ENCODE results near the gene AKAP11. TPM values are rescaled to one million over a fixed set of nuclear protein-coding genes. Genes with fewer than 3 reads are reported as not detected.

AKAP11 gene
- total RNA-seq, 1 experiment from 2014 or later, result 24.1 TPM

- no peak overlapping the region for H3K27ac ChIP-seq (ENCODE audit: low read depth, low read length, poor library complexity, severe bottlenecking)
- ChIA-PET CTCF (no interaction called here), POLR2A (ENCODE audit: low non-redundant PET) (no interaction called here)
- peak; percentile 13 for DNase-seq (ENCODE audit: low spot score)
- no peaks in the 10 kb centered on the region for H3K27me3 ChIP-seq (replicated peaks; ENCODE audit: insufficient read depth, low read depth, low read length, poor library complexity)
- no peaks in the 10 kb centered on the region for H3K36me3 ChIP-seq (ENCODE audit: insufficient read depth, low read length, poor library complexity, severe bottlenecking)
- BruUV-seq (replicated peaks), result no TSS peak
- H3K4me3 ChIP-seq (ENCODE audit: low read depth, low read length, poor library complexity, severe bottlenecking), result no peak overlapping the region
- no peaks in the 10 kb centered on the region for H3K4me1 ChIP-seq (ENCODE audit: insufficient read depth, low read length, poor library complexity, severe bottlenecking)
- no peak for TF ChIP-seq EZH2 (IDR thresholded peaks at IDR 0.05; ENCODE audit: borderline replicate concordance, low read depth, low read length, poor library complexity, severe bottlenecking)
- H3K9me3 ChIP-seq (ENCODE audit: low read depth, low read length, poor library complexity, severe bottlenecking), result no peaks in the 10 kb centered on the region
- intact Hi-C loops (cut with micrococcal nuclease; ENCODE audit: unreplicated experiment), result no loop called here
Observed at GRCh38 chr13:42363941-42364612, 92.1 kb downstream of the AKAP11 start.

DNA sequence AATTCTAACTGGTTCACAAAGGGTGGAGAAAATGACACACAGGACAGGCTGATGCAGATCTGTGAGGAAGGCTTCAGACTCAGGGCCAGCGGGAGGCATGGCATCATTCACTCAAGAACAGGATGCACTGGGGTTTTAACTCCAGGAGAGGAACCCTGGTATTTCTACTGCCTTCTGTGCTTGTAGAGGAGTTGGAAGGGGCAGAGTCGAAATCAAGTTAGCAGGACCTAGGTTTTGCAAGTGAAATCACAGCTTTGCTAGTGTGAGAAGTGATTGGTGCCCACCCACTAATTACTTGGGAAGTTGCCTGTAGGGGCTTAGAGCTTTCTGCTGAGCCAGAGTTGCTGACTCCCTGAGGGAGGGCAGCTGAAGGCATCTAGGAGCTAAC is 92.7 kb downstream of the AKAP11 start:
- DNase-seq (ENCODE audit: low spot score), result peak; percentile 39
- H3K4me3 ChIP-seq (ENCODE audit: low read depth, low read length, poor library complexity, severe bottlenecking), result no peak overlapping the region
- H3K4me1 ChIP-seq (ENCODE audit: insufficient read depth, low read length, poor library complexity, severe bottlenecking), result no peaks in the 10 kb centered on the region
- BruUV-seq (replicated peaks), result no TSS peak
- no peak overlapping the region for H3K27ac ChIP-seq (ENCODE audit: low read depth, low read length, poor library complexity, severe bottlenecking)
- intact Hi-C loops (cut with micrococcal nuclease; ENCODE audit: unreplicated experiment), result no loop called here
- H3K27me3 ChIP-seq (replicated peaks; ENCODE audit: insufficient read depth, low read depth, low read length, poor library complexity), result no peaks in the 10 kb centered on the region
- no peaks in the 10 kb centered on the region for H3K9me3 ChIP-seq (ENCODE audit: low read depth, low read length, poor library complexity, severe bottlenecking)
- ChIA-PET CTCF (no interaction called here), POLR2A (ENCODE audit: low non-redundant PET) (no interaction called here)
- no peak for TF ChIP-seq EZH2 (IDR thresholded peaks at IDR 0.05; ENCODE audit: borderline replicate concordance, low read depth, low read length, poor library complexity, severe bottlenecking)
- TF ChIP-seq, protein P1, sequence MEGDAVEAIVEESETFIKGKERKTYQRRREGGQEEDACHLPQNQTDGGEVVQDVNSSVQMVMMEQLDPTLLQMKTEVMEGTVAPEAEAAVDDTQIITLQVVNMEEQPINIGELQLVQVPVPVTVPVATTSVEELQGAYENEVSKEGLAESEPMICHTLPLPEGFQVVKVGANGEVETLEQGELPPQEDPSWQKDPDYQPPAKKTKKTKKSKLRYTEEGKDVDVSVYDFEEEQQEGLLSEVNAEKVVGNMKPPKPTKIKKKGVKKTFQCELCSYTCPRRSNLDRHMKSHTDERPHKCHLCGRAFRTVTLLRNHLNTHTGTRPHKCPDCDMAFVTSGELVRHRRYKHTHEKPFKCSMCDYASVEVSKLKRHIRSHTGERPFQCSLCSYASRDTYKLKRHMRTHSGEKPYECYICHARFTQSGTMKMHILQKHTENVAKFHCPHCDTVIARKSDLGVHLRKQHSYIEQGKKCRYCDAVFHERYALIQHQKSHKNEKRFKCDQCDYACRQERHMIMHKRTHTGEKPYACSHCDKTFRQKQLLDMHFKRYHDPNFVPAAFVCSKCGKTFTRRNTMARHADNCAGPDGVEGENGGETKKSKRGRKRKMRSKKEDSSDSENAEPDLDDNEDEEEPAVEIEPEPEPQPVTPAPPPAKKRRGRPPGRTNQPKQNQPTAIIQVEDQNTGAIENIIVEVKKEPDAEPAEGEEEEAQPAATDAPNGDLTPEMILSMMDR (conservative IDR thresholded peaks at IDR 0.05; ENCODE audit: low read depth, low read length), result no peak
- no peaks in the 10 kb centered on the region for H3K36me3 ChIP-seq (ENCODE audit: insufficient read depth, low read length, poor library complexity, severe bottlenecking)

DNA sequence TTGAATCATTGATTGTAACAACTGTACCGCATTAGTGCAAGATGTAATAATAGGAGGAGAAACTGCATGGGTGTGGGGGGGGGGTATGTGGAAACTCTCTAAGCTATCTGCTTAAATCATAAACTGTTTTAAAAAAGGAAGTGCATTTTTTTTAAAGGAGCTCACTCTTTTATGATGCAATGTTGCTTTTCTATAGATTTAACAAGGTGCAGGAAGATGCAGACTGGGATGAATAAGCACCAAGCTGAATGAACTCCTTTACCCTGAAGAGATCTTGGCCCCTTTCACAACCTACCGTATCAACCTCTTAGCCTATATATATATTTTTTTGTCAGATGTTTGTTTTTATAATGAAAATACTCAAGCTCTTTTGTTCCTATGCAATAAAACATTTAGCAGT is 95.9 kb downstream of the AKAP11 start:
- intact Hi-C loops (cut with micrococcal nuclease; ENCODE audit: unreplicated experiment), result no loop called here
- Histone ChIP-seq H3K4me1 (ENCODE audit: insufficient read depth, low read length, poor library complexity, severe bottlenecking) (no peaks in the 10 kb centered on the region), H3K27ac (ENCODE audit: low read depth, low read length, poor library complexity, severe bottlenecking) (no peak overlapping the region), H3K4me3 (ENCODE audit: low read depth, low read length, poor library complexity, severe bottlenecking) (no peak overlapping the region), H3K36me3 (ENCODE audit: insufficient read depth, low read length, poor library complexity, severe bottlenecking) (no peaks in the 10 kb centered on the region), H3K9me3 (ENCODE audit: low read depth, low read length, poor library complexity, severe bottlenecking) (no peaks in the 10 kb centered on the region), H3K27me3 (replicated peaks; ENCODE audit: insufficient read depth, low read depth, low read length, poor library complexity) (no peaks in the 10 kb centered on the region)
- no peak for DNase-seq (ENCODE audit: low spot score)
- TF ChIP-seq, protein P1 (conservative IDR thresholded peaks at IDR 0.05; ENCODE audit: low read depth, low read length), result no peak
- no peak for TF ChIP-seq EZH2 (IDR thresholded peaks at IDR 0.05; ENCODE audit: borderline replicate concordance, low read depth, low read length, poor library complexity, severe bottlenecking)
- no TSS peak for BruUV-seq (replicated peaks)
- POLR2A ChIA-PET (ENCODE audit: low non-redundant PET), result no interaction called here
- CTCF ChIA-PET, result interaction anchor here (0.5 kb wide), 1 partner anchor 36 kb away, joined by 3 read pairs; no protein-coding TSS in a partner anchor
